Epidermal melanocyte (primary cell): ENCODE measurements around the gene SYT9.
A peak's percentile ranks its signal among the peaks of the same experiment; 100 is the strongest.

Experiments used
- DNase-seq: peaks from one replicate; pipeline ENCODE4 v3.0.0; 2011; ENCODE audit warnings: low spot score; ENCODE audit not compliant: insufficient read length

Gene SYT9

GRCh38 chr11:7251836-7252682 lies at the start of gene SYT9:
SYT9 (plus strand) TSS chr11:7251904; CDS start chr11:7252187, 283 bp downstream.
- peak; percentile 23 for DNase-seq

GRCh38 chr11:7202412-7202811 lies 49.3 kb upstream of the SYT9 start:
- no peak for DNase-seq

GRCh38 chr11:7204778-7205177 lies 46.9 kb upstream of the SYT9 start:
- DNase-seq = no peak

- no peak for DNase-seq
These were observed 43.3 kb upstream of the SYT9 start for GRCh38 chr11:7208391-7208790.

- DNase-seq = no peak
These were observed 32.2 kb upstream of the SYT9 start for GRCh38 chr11:7219491-7219890.

- no peak for DNase-seq
These were observed 31.1 kb upstream of the SYT9 start for GRCh38 chr11:7220636-7221035.

GRCh38 chr11:7222619-7223018 lies 29.1 kb upstream of the SYT9 start:
- DNase-seq = no peak

- no peak for DNase-seq
These were observed 11.8 kb upstream of the SYT9 start for GRCh38 chr11:7239877-7240276.

GRCh38 chr11:7245341-7245740 lies 6.4 kb upstream of the SYT9 start:
- no peak for DNase-seq

GRCh38 chr11:7246179-7246578 lies 5.5 kb upstream of the SYT9 start:
- no peak for DNase-seq

- DNase-seq = no peak
These were observed 1.5 kb upstream of the SYT9 start for GRCh38 chr11:7250166-7250565.

- DNase-seq = no peak
These were observed 243 bp upstream of the SYT9 start for GRCh38 chr11:7251487-7251835.

- DNase-seq = no peak
These were observed 1.0 kb downstream of the SYT9 start for GRCh38 chr11:7252683-7253213.

- DNase-seq = no peak
These were observed 2.1 kb downstream of the SYT9 start for GRCh38 chr11:7253800-7254199.

GRCh38 chr11:7254731-7255291 lies 3.1 kb downstream of the SYT9 start:
- DNase-seq = no peak

GRCh38 chr11:7256943-7257342 lies 5.2 kb downstream of the SYT9 start:
- DNase-seq = no peak

- no peak for DNase-seq
These were observed 6.0 kb downstream of the SYT9 start for GRCh38 chr11:7257724-7258123.

- DNase-seq = no peak
These were observed 9.9 kb downstream of the SYT9 start for GRCh38 chr11:7261578-7261977.

- no peak for DNase-seq
These were observed 11.0 kb downstream of the SYT9 start for GRCh38 chr11:7262672-7263071.

GRCh38 chr11:7263842-7264241 lies 12.1 kb downstream of the SYT9 start:
- DNase-seq = no peak

- DNase-seq = no peak
These were observed 17.1 kb downstream of the SYT9 start for GRCh38 chr11:7268758-7269157.

GRCh38 chr11:7270233-7270865 lies 18.6 kb downstream of the SYT9 start:
- no peak for DNase-seq
